D721Med (cell line): ENCODE data around the gene PLA2G6.
"Not testable (repeated sequence)": the region's sequence is repeated elsewhere in the genome, so short reads cannot be mapped to it uniquely, and the experiment has no call there.

ENCODE experiments used
- DNase-seq: peaks from one replicate; pipeline ENCODE4 v3.0.0; 2011; ENCODE audit warnings: low spot score; ENCODE audit not compliant: insufficient read length
- FAIRE-seq: peaks from 2 replicates; lab custom pipeline; 2011; peaks lifted over from hg19 to GRCh38; lab: Jason Lieb, UNC
- TF ChIP-seq, protein P1 (sequence below): IDR thresholded peaks from 2 replicates; pipeline ENCODE4 v1.5.1; 2012; ENCODE audit warnings: mild to moderate bottlenecking, control low read depth; ENCODE audit not compliant: insufficient read depth; ENCODE audit errors: missing control alignments

PLA2G6 gene

DNA sequence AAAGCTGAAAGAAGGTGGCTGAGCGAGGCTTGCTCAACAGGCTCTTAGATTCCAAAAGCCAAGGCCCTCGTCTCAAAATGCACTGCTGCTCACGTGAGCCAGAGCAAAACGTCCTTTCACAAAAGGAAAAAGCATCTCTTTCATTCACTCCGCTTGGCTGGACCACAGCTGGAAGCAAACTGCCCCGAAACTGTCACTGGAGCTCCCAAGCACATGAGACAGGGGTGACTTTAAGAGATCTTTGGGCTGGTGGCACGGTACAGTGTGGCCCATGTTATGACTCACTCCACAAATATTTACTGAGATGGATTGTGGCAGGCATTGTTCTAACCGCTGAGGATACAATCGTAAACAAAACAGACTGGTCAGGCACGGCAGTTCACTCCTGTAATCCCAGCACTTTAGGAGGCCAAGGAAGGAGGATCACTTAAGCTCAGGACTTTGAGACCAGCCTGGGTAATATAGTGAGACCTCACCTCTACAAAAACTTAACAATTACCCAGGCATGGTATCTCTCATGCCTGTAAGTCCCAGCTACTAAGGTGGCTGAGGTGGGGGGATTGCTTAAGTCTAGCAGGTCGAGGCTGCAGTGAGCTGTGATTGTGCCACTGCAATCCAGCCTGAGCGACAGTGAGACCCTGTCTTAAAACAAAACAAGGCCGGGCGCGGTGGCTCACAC is 3.6 kb downstream of the PLA2G6 start:
- no peak for FAIRE-seq
- TF ChIP-seq, protein P1, sequence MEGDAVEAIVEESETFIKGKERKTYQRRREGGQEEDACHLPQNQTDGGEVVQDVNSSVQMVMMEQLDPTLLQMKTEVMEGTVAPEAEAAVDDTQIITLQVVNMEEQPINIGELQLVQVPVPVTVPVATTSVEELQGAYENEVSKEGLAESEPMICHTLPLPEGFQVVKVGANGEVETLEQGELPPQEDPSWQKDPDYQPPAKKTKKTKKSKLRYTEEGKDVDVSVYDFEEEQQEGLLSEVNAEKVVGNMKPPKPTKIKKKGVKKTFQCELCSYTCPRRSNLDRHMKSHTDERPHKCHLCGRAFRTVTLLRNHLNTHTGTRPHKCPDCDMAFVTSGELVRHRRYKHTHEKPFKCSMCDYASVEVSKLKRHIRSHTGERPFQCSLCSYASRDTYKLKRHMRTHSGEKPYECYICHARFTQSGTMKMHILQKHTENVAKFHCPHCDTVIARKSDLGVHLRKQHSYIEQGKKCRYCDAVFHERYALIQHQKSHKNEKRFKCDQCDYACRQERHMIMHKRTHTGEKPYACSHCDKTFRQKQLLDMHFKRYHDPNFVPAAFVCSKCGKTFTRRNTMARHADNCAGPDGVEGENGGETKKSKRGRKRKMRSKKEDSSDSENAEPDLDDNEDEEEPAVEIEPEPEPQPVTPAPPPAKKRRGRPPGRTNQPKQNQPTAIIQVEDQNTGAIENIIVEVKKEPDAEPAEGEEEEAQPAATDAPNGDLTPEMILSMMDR, result no peak
- no peak for DNase-seq

DNA sequence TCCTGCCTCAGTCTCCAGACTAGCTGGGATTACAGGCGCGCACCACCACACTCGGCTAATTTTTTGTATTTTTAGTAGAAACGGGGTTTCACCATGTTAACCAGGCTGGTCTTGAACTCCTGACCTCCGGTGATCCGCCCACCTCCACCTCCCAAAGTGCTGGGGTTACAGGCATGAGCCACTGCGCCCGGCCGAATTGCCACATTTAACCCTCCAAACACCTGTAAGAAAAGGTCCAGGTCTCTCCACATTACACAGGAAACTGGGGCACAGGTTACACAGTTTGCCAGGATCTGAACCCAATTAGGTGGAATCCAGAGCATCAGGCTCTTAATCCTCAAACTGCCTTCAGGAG is 4.1 kb downstream of the PLA2G6 start:
- not testable (repeated sequence) for FAIRE-seq, DNase-seq

DNA sequence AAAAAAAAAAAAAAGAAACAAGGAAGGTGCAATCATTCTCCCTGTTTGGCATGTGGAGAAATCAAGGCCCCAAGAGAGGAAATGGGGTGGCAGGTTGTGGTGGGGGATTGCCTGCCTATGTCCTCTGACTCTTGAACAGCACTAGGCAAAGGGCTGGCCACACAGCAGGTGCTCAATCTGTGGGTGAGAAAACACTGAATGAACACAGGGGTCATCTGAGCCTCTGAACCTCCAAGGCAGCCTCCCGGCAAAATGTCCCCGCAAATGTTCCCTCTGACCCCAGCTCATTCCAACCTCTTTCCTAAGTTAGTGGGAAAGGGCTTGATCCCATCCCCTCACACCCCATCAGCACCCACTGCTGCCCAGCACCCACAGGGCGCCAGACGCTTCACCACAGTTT is 4.6 kb downstream of the PLA2G6 start:
- FAIRE-seq, result no peak
- TF ChIP-seq, protein P1, result no peak
- DNase-seq, result no peak

DNA sequence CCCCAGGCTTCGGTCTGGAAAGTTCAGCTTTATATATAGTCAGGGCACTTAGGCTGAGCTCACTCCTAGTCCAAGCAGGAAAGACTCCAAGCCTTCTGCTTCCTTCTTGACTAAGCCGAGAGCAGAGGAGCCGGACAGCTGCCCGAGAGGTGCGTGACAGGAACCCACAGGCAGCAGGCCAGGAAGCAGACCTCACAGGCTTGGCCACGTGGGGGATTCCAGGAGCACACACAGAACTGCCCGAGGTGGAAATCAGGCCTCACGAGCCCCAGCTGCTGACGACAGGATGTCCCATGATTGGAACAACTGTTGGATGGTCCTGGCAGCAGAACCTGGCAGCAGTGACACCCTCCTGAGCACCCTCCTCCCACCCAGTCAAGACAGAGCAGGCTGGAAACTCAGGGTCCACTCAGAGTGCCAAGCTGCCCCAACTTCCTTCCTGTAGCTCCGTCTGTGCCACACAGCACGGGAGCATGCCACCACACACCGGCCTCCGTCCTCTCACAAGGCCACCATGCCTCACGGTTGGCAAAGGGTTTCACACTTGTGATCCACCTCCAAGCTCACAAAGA is 5.4 kb downstream of the PLA2G6 start:
- no peak for FAIRE-seq
- DNase-seq, result no peak
- TF ChIP-seq, protein P1, result no peak

DNA sequence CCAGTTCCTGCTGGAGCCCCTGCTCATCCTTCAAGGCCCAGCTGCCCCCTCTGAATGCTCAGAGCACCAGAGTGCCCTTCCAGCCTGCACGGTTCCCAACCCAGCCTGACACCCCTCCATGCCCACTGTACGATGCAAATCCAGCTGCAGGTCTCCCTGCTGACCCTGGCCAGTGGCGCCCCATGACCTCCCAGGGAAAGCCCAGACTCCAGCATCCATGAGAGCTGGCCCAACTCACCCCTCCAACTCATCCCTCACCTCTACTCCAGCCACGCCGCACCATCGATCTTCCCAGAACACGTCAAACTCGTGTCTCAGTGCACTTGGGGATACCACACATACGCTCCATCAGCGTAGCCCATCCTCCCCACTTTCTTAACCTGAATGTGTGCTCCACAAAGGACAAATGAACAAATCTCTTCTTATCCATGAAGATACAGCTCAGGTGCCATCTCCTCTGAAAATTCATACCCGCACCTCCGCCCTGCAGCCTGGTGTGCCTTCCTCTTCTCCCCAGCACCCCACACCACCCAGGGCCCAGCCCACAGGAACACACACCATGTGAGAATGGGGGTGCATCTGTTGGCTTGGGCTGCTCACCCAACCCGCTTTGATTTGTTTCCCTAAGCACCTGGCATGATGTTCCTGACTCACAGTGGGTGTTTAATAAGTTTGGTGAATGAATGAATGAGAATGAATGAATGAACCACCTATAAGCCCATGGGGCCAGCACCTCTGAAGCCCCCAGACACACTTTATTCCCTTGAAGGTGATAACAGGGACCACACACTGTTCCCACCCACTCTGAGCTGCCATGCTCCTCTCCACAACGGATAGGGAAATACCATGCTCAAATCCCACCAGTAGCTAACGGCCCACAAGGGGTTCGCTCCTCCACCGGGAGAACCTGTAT is 6.2 kb downstream of the PLA2G6 start:
- DNase-seq, result no peak
- no peak for FAIRE-seq
- TF ChIP-seq, protein P1, result no peak

DNA sequence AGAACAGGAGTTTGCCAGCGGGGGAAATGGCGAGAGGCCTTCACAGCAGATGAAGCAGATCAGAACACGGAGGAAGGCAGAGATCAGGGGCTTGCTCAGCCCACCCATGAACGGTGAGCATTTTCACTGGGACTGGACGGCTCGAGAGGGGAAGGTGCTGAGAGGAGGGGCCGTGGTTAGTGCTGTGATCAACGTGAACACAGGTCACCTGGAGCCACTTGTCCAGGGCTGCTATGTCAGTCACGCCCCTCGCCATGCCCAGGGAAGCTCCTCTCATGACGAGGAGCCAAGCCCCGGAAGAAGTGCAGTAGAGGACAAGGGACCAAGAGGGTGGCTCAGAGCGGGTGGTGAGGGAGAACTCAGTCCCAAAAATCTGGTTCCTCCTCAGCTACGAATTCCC is 7.0 kb downstream of the PLA2G6 start:
- FAIRE-seq (no peak), DNase-seq (no peak)
- TF ChIP-seq, protein P1, result no peak

DNA sequence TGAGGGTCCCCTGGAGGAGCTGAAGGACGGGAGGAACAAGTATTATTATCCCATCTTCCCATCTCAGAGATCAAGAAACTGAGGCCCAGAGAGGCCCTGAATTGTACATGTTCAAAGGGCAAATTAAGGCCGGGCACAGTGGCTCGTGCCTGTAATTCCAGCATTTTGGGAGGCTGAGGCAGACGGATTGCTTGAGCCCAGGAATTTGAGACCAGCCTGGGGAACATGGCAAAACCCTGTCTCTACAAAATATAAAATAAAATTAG is 8.1 kb downstream of the PLA2G6 start:
- FAIRE-seq (no peak), DNase-seq (no peak)
- TF ChIP-seq, protein P1, result no peak
